Osteocyte (in vitro differentiated cells): ENCODE measurements around the gene SLC12A2. TPM values are rescaled to one million over a fixed set of nuclear protein-coding genes. Genes with fewer than 3 reads are reported as not detected.
A peak's percentile ranks its signal among the peaks of the same experiment; 100 is the strongest.

Experiments used
- DNase-seq: peaks from one replicate; pipeline ENCODE4 v3.0.0; 2021; ENCODE audit warnings: mixed read lengths; ENCODE audit not compliant: unreplicated experiment; ENCODE audit errors: extremely low spot score
- H3K27ac Mint-ChIP-seq: one replicate; pipeline ENCODE4 v1.8.0; 2021; ENCODE audit warnings: mild to moderate bottlenecking, mixed read lengths; ENCODE audit not compliant: unreplicated experiment
- H3K27me3 Mint-ChIP-seq: one replicate; pipeline ENCODE4 v1.8.0; 2021; ENCODE audit warnings: mixed read lengths; ENCODE audit not compliant: unreplicated experiment
- H3K36me3 Mint-ChIP-seq: one replicate; pipeline ENCODE4 v1.8.0; 2021; ENCODE audit warnings: mixed read lengths; ENCODE audit not compliant: unreplicated experiment
- H3K4me1 Mint-ChIP-seq: one replicate; pipeline ENCODE4 v1.8.0; 2021; ENCODE audit warnings: mixed read lengths; ENCODE audit not compliant: unreplicated experiment
- H3K4me3 Mint-ChIP-seq: one replicate; pipeline ENCODE4 v1.8.0; 2021; ENCODE audit warnings: mild to moderate bottlenecking, moderate library complexity, mixed read lengths; ENCODE audit not compliant: unreplicated experiment
- H3K9me3 Mint-ChIP-seq: one replicate; pipeline ENCODE4 v1.8.0; 2021; ENCODE audit warnings: mixed read lengths; ENCODE audit not compliant: unreplicated experiment
- CTCF ChIP-seq: fragments of 200-600 bp; sonication (generic); IDR thresholded peaks from 2 replicates; pipeline ENCODE4 v1.5.0; 2021; ENCODE audit warnings: antibody characterized with exemption, mild to moderate bottlenecking, moderate library complexity
- total RNA-seq: library from RNA; stranded (reverse); gene quantifications from 2 replicates; pipeline ENCODE4 v1.2.1, GENCODE V29; 2021

The SLC12A2 gene
- total RNA-seq, 1 donor from 2014 or later = 37.9 TPM

GRCh38 chr5:128172102-128172501, 88.5 kb downstream of the SLC12A2 start:
- Mint-ChIP-seq H3K27ac (no peak overlapping the region), H3K4me1 (peaks cover 7% of the 10 kb centered on the region), H3K9me3 (no peaks in the 10 kb centered on the region), H3K4me3 (no peak overlapping the region), H3K27me3 (no peaks in the 10 kb centered on the region), H3K36me3 (peaks cover 22% of the 10 kb centered on the region)
- TF ChIP-seq CTCF = no peak
- DNase-seq = no peak

GRCh38 chr5:128174951-128175350, 91.4 kb downstream of the SLC12A2 start:
- no peak for DNase-seq
- Mint-ChIP-seq H3K27ac (peak overlapping the region; percentile 46), H3K4me1 (peaks cover 7% of the 10 kb centered on the region), H3K27me3 (no peaks in the 10 kb centered on the region), H3K36me3 (peaks cover 30% of the 10 kb centered on the region), H3K9me3 (no peaks in the 10 kb centered on the region), H3K4me3 (no peak overlapping the region)
- no peak for TF ChIP-seq CTCF

- Mint-ChIP-seq H3K4me3 (no peak overlapping the region), H3K27ac (no peak overlapping the region), H3K27me3 (no peaks in the 10 kb centered on the region), H3K9me3 (no peaks in the 10 kb centered on the region), H3K36me3 (peaks cover 12% of the 10 kb centered on the region), H3K4me1 (no peaks in the 10 kb centered on the region)
- no peak for TF ChIP-seq CTCF
- DNase-seq = no peak
These were observed 108.8 kb downstream of the SLC12A2 start for GRCh38 chr5:128192368-128192767.

- Mint-ChIP-seq H3K4me1 (no peaks in the 10 kb centered on the region), H3K4me3 (no peak overlapping the region), H3K27me3 (no peaks in the 10 kb centered on the region), H3K9me3 (no peaks in the 10 kb centered on the region), H3K27ac (no peak overlapping the region), H3K36me3 (peaks cover 12% of the 10 kb centered on the region)
- TF ChIP-seq CTCF = no peak
- DNase-seq = no peak
These were observed 110.3 kb downstream of the SLC12A2 start for GRCh38 chr5:128193665-128194390.

- no peak overlapping the region for H3K27ac Mint-ChIP-seq
- H3K4me3 Mint-ChIP-seq = no peak overlapping the region
- H3K4me1 Mint-ChIP-seq = peaks cover 7% of the 10 kb centered on the region
- TF ChIP-seq CTCF = no peak
- no peaks in the 10 kb centered on the region for H3K9me3 Mint-ChIP-seq
- H3K27me3 Mint-ChIP-seq = no peaks in the 10 kb centered on the region
- H3K36me3 Mint-ChIP-seq = peaks cover 14% of the 10 kb centered on the region
- no peak for DNase-seq
These were observed 111.8 kb downstream of the SLC12A2 start for GRCh38 chr5:128195316-128195715.
